GM18868 (cell line): ENCODE measurements around the gene MPHOSPH10.
"Not testable (repeated sequence)": the region's sequence is repeated elsewhere in the genome, so short reads cannot be mapped to it uniquely, and the experiment has no call there.

Source experiments
- ATAC-seq: cut with Tn5 transposase; IDR thresholded peaks from one replicate; pipeline ENCODE4 v1.9.1; 2021; ENCODE audit warnings: mild to moderate bottlenecking, moderate library complexity; ENCODE audit not compliant: unreplicated experiment

Gene MPHOSPH10

GRCh38 chr2:71130152-71130904 is at the start of gene MPHOSPH10, which contains the start of gene MCEE:
MPHOSPH10 (plus strand) TSS chr2:71130634; CDS start chr2:71130666, 32 bp downstream.
MCEE (minus strand) TSS chr2:71130229; CDS start chr2:71130219, 10 bp downstream.
- peak; percentile 93 for ATAC-seq

GRCh38 chr2:71082402-71083252 is 47.8 kb upstream of the MPHOSPH10 start:
- no peak for ATAC-seq

GRCh38 chr2:71083297-71083696 is 47.1 kb upstream of the MPHOSPH10 start:
- not testable (repeated sequence) for ATAC-seq

GRCh38 chr2:71083752-71084312 is 46.6 kb upstream of the MPHOSPH10 start:
- ATAC-seq, result not testable (repeated sequence)

- not testable (repeated sequence) for ATAC-seq
Observed at GRCh38 chr2:71085325-71086003, 45.0 kb upstream of the MPHOSPH10 start.

GRCh38 chr2:71089475-71089874 is 41.0 kb upstream of the MPHOSPH10 start:
- ATAC-seq, result not testable (repeated sequence)

GRCh38 chr2:71091808-71092207 is 38.6 kb upstream of the MPHOSPH10 start:
- ATAC-seq, result not testable (repeated sequence)

GRCh38 chr2:71092491-71093260 is 37.8 kb upstream of the MPHOSPH10 start:
- ATAC-seq, result not testable (repeated sequence)

GRCh38 chr2:71100195-71100964 is 30.1 kb upstream of the MPHOSPH10 start:
- ATAC-seq, result peak; percentile 61

- ATAC-seq, result no peak
Observed at GRCh38 chr2:71101656-71102055, 28.8 kb upstream of the MPHOSPH10 start.

GRCh38 chr2:71102981-71103681 is 27.3 kb upstream of the MPHOSPH10 start:
- no peak for ATAC-seq

GRCh38 chr2:71103809-71104208 is 26.6 kb upstream of the MPHOSPH10 start:
- no peak for ATAC-seq

- ATAC-seq, result not testable (repeated sequence)
Observed at GRCh38 chr2:71106463-71106862, 24.0 kb upstream of the MPHOSPH10 start.

- no peak for ATAC-seq
Observed at GRCh38 chr2:71108091-71108490, 22.3 kb upstream of the MPHOSPH10 start.

GRCh38 chr2:71113843-71114242 is 16.6 kb upstream of the MPHOSPH10 start:
- ATAC-seq, result no peak

GRCh38 chr2:71117063-71117462 is 13.4 kb upstream of the MPHOSPH10 start:
- ATAC-seq, result no peak

- ATAC-seq, result no peak
Observed at GRCh38 chr2:71120195-71120594, 10.2 kb upstream of the MPHOSPH10 start.

GRCh38 chr2:71121479-71121878 is 9.0 kb upstream of the MPHOSPH10 start:
- ATAC-seq, result no peak
